Measurements from ENCODE around the gene ACTL8.

The ACTL8 gene

DNA sequence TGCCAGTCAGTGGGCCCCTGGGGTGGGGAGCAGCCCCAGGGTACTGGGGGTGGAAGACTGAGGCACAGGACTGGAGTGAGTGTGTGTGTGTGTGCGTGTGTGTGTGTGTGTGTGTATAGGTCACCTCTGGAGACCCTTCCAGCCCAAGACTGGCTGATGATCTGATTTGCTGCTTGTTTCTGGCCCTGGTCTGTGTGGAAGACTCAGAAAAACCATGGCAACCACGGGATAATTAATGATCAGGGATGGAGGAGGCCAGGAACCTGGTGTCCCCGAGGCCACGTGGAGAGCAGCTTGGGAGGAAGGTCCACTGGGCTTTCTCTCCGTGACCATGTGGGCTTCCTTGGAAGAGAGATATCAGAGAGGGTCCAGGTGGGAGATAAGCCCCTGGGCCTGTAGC, 4.8 kb upstream of the ACTL8 start:
- H3K4me3 ChIP-seq (ENCODE audit: low read depth in 1 of 2, low read length in 2 of 2): no peak overlapping the region
- H3K27me3 ChIP-seq (ENCODE audit: low read depth, low read length): no peaks in the 10 kb centered on the region
- H3K36me3 ChIP-seq (ENCODE audit: control insufficient read depth in 1 of 2, insufficient read depth in 2 of 2, low read length in 2 of 2): no peaks in the 10 kb centered on the region
- peaks cover 9% of the 10 kb centered on the region in 2 donors for H3K9me3 ChIP-seq (ENCODE audit: control insufficient read depth in 1 of 2, low read length in 2 of 2)
- H3K4me1 ChIP-seq (ENCODE audit: control insufficient read depth in 1 of 2, insufficient read depth in 2 of 2, low read length in 2 of 2): no peaks in the 10 kb centered on the region
- H3K27ac ChIP-seq (ENCODE audit: low read length): no peak overlapping the region

- no peak overlapping the region for H3K4me3 ChIP-seq (ENCODE audit: low read depth in 1 of 2, low read length in 2 of 2)
- H3K9me3 ChIP-seq (ENCODE audit: control insufficient read depth in 1 of 2, low read length in 2 of 2): peaks cover 18 to 23% of the 10 kb centered on the region in 2 donors
- H3K4me1 ChIP-seq (ENCODE audit: control insufficient read depth in 1 of 2, insufficient read depth in 2 of 2, low read length in 2 of 2): no peaks in the 10 kb centered on the region
- no peak overlapping the region for H3K27ac ChIP-seq (ENCODE audit: low read length)
- no peaks in the 10 kb centered on the region for H3K27me3 ChIP-seq (ENCODE audit: low read depth, low read length)
- H3K36me3 ChIP-seq (ENCODE audit: control insufficient read depth in 1 of 2, insufficient read depth in 2 of 2, low read length in 2 of 2): no peaks in the 10 kb centered on the region
These were observed 2.8 kb upstream of the ACTL8 start for GRCh38 chr1:17752356-17752755.

GRCh38 chr1:17757426-17757825, 2.3 kb downstream of the ACTL8 start:
- Histone ChIP-seq H3K9me3 (ENCODE audit: control insufficient read depth in 1 of 2, low read length in 2 of 2) (peaks cover 33 to 54% of the 10 kb centered on the region in 2 donors), H3K27me3 (ENCODE audit: low read depth, low read length) (no peaks in the 10 kb centered on the region), H3K4me1 (ENCODE audit: control insufficient read depth in 1 of 2, insufficient read depth in 2 of 2, low read length in 2 of 2) (no peaks in the 10 kb centered on the region), H3K4me3 (ENCODE audit: low read depth in 1 of 2, low read length in 2 of 2) (no peak overlapping the region), H3K36me3 (ENCODE audit: control insufficient read depth in 1 of 2, insufficient read depth in 2 of 2, low read length in 2 of 2) (no peaks in the 10 kb centered on the region), H3K27ac (ENCODE audit: low read length) (no peak overlapping the region)

- peaks cover 33 to 54% of the 10 kb centered on the region in 2 donors for H3K9me3 ChIP-seq (ENCODE audit: control insufficient read depth in 1 of 2, low read length in 2 of 2)
- no peak overlapping the region for H3K27ac ChIP-seq (ENCODE audit: low read length)
- no peaks in the 10 kb centered on the region for H3K4me1 ChIP-seq (ENCODE audit: control insufficient read depth in 1 of 2, insufficient read depth in 2 of 2, low read length in 2 of 2)
- no peaks in the 10 kb centered on the region for H3K36me3 ChIP-seq (ENCODE audit: control insufficient read depth in 1 of 2, insufficient read depth in 2 of 2, low read length in 2 of 2)
- no peaks in the 10 kb centered on the region for H3K27me3 ChIP-seq (ENCODE audit: low read depth, low read length)
- H3K4me3 ChIP-seq (ENCODE audit: low read depth in 1 of 2, low read length in 2 of 2): peak overlapping the region in 1 of 2 donors; percentile 30
These were observed 4.0 kb downstream of the ACTL8 start for GRCh38 chr1:17759114-17759513.

DNA sequence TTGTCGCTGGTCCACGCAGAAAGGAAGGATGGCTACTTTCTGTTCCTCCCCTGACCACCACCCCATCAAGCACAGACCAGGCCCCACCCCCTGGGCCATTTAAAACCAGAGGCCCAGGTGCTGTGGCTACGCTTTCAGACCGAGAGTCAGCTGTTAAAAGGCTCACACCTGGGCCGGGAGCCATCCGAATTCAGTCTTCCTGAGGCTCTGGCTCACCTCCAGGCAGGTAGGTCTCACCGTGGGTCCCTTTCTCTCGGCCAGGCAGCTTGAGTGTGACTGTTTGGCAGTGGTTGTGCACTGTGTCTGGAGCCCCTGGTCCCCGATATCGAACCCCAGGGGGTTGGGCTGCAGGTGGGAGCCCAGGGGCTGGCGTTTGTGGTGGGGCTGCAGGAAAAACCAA, 7.2 kb downstream of the ACTL8 start:
- no peaks in the 10 kb centered on the region for H3K36me3 ChIP-seq (ENCODE audit: control insufficient read depth in 1 of 2, insufficient read depth in 2 of 2, low read length in 2 of 2)
- no peaks in the 10 kb centered on the region for H3K27me3 ChIP-seq (ENCODE audit: low read depth, low read length)
- H3K27ac ChIP-seq (ENCODE audit: low read length): no peak overlapping the region
- H3K9me3 ChIP-seq (ENCODE audit: control insufficient read depth in 1 of 2, low read length in 2 of 2): peaks cover 15 to 31% of the 10 kb centered on the region in 2 donors
- no peak overlapping the region for H3K4me3 ChIP-seq (ENCODE audit: low read depth in 1 of 2, low read length in 2 of 2)
- H3K4me1 ChIP-seq (ENCODE audit: control insufficient read depth in 1 of 2, insufficient read depth in 2 of 2, low read length in 2 of 2): no peaks in the 10 kb centered on the region

GRCh38 chr1:17763417-17763816, 8.3 kb downstream of the ACTL8 start:
- Histone ChIP-seq H3K4me3 (ENCODE audit: low read depth in 1 of 2, low read length in 2 of 2) (no peak overlapping the region), H3K27ac (ENCODE audit: low read length) (no peak overlapping the region), H3K4me1 (ENCODE audit: control insufficient read depth in 1 of 2, insufficient read depth in 2 of 2, low read length in 2 of 2) (no peaks in the 10 kb centered on the region), H3K36me3 (ENCODE audit: control insufficient read depth in 1 of 2, insufficient read depth in 2 of 2, low read length in 2 of 2) (no peaks in the 10 kb centered on the region), H3K9me3 (ENCODE audit: control insufficient read depth in 1 of 2, low read length in 2 of 2) (peaks cover 13 to 20% of the 10 kb centered on the region in 2 donors), H3K27me3 (ENCODE audit: low read depth, low read length) (no peaks in the 10 kb centered on the region)

DNA sequence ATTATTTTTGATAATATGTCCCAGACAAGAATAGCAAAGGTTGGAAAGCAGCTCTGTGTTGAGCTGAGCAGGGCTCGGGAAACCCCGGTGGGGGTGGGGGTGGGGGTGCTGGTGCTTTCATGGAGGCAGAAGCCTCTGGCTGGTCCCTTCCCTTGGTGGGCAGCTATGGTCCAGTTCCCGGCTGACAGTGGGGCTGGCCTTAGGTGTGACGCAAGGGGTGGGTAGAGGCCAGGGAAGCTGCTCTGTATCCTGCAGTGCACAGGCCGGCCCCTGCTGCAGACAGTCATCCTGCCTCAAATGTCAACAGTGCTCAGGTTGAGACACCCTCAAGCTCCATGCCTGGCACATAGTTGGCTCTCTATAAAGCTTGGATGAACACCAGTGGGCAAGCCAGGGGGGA, 8.9 kb downstream of the ACTL8 start:
- Histone ChIP-seq H3K27ac (ENCODE audit: low read length) (no peak overlapping the region), H3K4me1 (ENCODE audit: control insufficient read depth in 1 of 2, insufficient read depth in 2 of 2, low read length in 2 of 2) (no peaks in the 10 kb centered on the region), H3K27me3 (ENCODE audit: low read depth, low read length) (no peaks in the 10 kb centered on the region), H3K4me3 (ENCODE audit: low read depth in 1 of 2, low read length in 2 of 2) (no peak overlapping the region), H3K9me3 (ENCODE audit: control insufficient read depth in 1 of 2, low read length in 2 of 2) (peaks cover 8 to 14% of the 10 kb centered on the region in 2 donors), H3K36me3 (ENCODE audit: control insufficient read depth in 1 of 2, insufficient read depth in 2 of 2, low read length in 2 of 2) (no peaks in the 10 kb centered on the region)

GRCh38 chr1:17764591-17764990, 9.5 kb downstream of the ACTL8 start:
- Histone ChIP-seq H3K9me3 (ENCODE audit: control insufficient read depth in 1 of 2, low read length in 2 of 2) (peaks cover 3 to 9% of the 10 kb centered on the region in 2 donors), H3K27me3 (ENCODE audit: low read depth, low read length) (no peaks in the 10 kb centered on the region), H3K4me1 (ENCODE audit: control insufficient read depth in 1 of 2, insufficient read depth in 2 of 2, low read length in 2 of 2) (no peaks in the 10 kb centered on the region), H3K27ac (ENCODE audit: low read length) (no peak overlapping the region), H3K4me3 (ENCODE audit: low read depth in 1 of 2, low read length in 2 of 2) (no peak overlapping the region), H3K36me3 (ENCODE audit: control insufficient read depth in 1 of 2, insufficient read depth in 2 of 2, low read length in 2 of 2) (no peaks in the 10 kb centered on the region)

DNA sequence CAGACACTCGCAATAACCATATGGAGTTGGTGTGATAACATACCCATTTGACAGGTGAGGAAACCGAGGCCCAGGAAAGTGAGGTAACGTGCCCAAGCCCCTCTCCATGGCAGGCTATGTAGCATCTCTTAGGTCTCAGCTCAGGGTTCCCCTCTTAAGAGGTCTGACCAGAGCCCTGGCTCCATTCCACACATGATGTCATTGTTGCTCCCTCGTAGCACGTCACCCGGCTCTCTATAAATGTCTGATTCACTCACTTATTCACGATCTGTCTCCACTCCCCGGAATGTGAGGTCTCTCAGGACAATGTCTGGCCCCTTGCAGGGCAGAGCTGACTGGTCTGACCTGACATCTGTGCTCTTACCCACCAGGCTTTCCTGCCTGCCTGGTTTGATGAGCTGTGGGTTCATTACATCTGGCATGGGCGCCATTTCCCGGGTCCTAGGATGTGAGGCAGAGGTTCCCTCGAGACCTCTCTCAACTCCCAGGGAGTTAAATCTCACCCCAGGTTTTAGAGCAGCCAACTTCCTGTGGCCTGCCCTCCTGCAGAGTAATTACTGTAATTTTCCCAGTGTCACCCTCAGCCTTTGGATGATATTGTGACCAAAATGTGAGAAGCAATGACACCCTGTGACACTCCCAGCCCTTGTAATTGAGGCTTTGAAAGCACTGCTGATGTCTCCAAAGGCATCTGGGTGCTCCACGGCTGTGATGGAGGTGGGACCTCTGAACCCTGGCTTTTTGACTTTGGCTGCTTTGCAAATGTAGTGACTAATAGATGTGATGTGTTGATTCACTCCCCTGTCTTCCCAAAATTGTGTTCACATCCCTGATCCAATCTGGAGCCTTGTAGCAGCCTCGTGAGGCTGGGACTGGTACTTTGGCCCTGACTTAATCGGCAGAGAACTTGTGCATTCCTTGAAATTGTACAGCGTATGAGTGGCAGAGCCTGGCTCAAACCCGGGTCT, 10.6 kb downstream of the ACTL8 start:
- H3K4me3 ChIP-seq (ENCODE audit: low read depth in 1 of 2, low read length in 2 of 2): no peak overlapping the region
- H3K9me3 ChIP-seq (ENCODE audit: control insufficient read depth in 1 of 2, low read length in 2 of 2): no peaks in the 10 kb centered on the region
- no peaks in the 10 kb centered on the region for H3K36me3 ChIP-seq (ENCODE audit: control insufficient read depth in 1 of 2, insufficient read depth in 2 of 2, low read length in 2 of 2)
- H3K4me1 ChIP-seq (ENCODE audit: control insufficient read depth in 1 of 2, insufficient read depth in 2 of 2, low read length in 2 of 2): no peaks in the 10 kb centered on the region
- H3K27me3 ChIP-seq (ENCODE audit: low read depth, low read length): no peaks in the 10 kb centered on the region
- no peak overlapping the region for H3K27ac ChIP-seq (ENCODE audit: low read length)

DNA sequence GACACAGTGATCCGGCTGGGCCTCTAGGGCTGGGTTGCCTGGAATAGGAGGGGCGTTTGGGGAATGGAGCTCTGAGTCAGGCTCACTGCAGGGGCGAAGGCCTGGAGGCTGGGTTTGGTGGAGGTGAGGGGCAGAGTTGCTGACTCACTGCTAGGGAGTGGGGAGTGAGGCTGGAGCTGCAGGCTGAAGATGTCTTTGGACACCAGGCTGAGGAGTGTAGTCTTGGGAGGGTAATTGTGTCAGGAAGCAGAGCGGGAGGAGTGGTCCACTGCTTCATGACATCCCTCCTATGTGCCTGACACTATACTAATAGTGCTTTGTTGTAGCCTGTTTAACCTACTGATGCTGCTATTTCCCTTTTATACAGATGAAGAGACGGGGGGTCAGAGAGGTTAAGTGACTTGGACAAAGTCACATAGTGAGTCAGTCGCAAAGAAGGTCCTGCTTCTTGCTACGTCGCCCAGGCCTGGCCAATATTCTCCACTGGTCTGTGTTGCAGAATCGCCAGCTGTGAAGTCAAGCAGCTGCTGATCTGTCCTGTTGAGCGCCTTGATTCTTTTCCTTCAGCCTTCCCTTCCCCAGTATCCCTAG, 13.6 kb downstream of the ACTL8 start:
- no peak overlapping the region for H3K4me3 ChIP-seq (ENCODE audit: low read depth in 1 of 2, low read length in 2 of 2)
- no peaks in the 10 kb centered on the region for H3K36me3 ChIP-seq (ENCODE audit: control insufficient read depth in 1 of 2, insufficient read depth in 2 of 2, low read length in 2 of 2)
- H3K9me3 ChIP-seq (ENCODE audit: control insufficient read depth in 1 of 2, low read length in 2 of 2): no peaks in the 10 kb centered on the region
- no peaks in the 10 kb centered on the region for H3K27me3 ChIP-seq (ENCODE audit: low read depth, low read length)
- H3K4me1 ChIP-seq (ENCODE audit: control insufficient read depth in 1 of 2, insufficient read depth in 2 of 2, low read length in 2 of 2): no peaks in the 10 kb centered on the region
- H3K27ac ChIP-seq (ENCODE audit: low read length): no peak overlapping the region

GRCh38 chr1:17770983-17771382, 15.8 kb downstream of the ACTL8 start:
- Histone ChIP-seq H3K4me1 (ENCODE audit: control insufficient read depth in 1 of 2, insufficient read depth in 2 of 2, low read length in 2 of 2) (no peaks in the 10 kb centered on the region), H3K4me3 (ENCODE audit: low read depth in 1 of 2, low read length in 2 of 2) (no peak overlapping the region), H3K9me3 (ENCODE audit: control insufficient read depth in 1 of 2, low read length in 2 of 2) (no peaks in the 10 kb centered on the region), H3K27ac (ENCODE audit: low read length) (no peak overlapping the region), H3K36me3 (ENCODE audit: control insufficient read depth in 1 of 2, insufficient read depth in 2 of 2, low read length in 2 of 2) (no peaks in the 10 kb centered on the region), H3K27me3 (ENCODE audit: low read depth, low read length) (no peaks in the 10 kb centered on the region)
